Left ventricle myocardium inferior (tissue), 1 donor: ENCODE data around the gene ADORA2A. TPM values are rescaled to one million over a fixed set of nuclear protein-coding genes. Genes with fewer than 3 reads are reported as not detected.

ENCODE experiments used
- DNase-seq: peaks from one replicate; pipeline ENCODE4 v3.0.0-alpha.2; 2020
- H3K27ac ChIP-seq: fragments of 200-600 bp; replicated peaks from 2 replicates; pipeline ENCODE4 v1.8.0; 2021
- H3K27me3 ChIP-seq: fragments of 200-600 bp; 2 replicates; pipeline ENCODE4 v1.8.0; 2021; ENCODE audit warnings: low read depth
- H3K36me3 ChIP-seq: fragments of 200-600 bp; 2 replicates; pipeline ENCODE4 v1.8.0; 2021
- H3K4me1 ChIP-seq: fragments of 200-600 bp; 2 replicates; pipeline ENCODE4 v1.8.0; 2021
- H3K4me3 ChIP-seq: fragments of 200-600 bp; 2 replicates; pipeline ENCODE4 v1.8.0; 2021; ENCODE audit warnings: mild to moderate bottlenecking, moderate library complexity
- H3K9me3 ChIP-seq: fragments of 200-600 bp; replicated peaks from 2 replicates; pipeline ENCODE4 v1.8.0; 2021
- intact Hi-C: fragments of 100-400 bp; cut with micrococcal nuclease; formaldehyde crosslinking; loops from one replicate; pipeline ENCODE4 v1.11.0; 2022
- total RNA-seq: library from RNA; stranded (reverse); fragmentation: NEBNext Ultra II Directional; extraction: Animal tissue kit (Norgen Biotek cat#: 25700); gene quantifications from one replicate; pipeline ENCODE4 v1.2.1, GENCODE V29; 2021
- TF ChIP-seq, protein P1 (sequence below): fragments of 200-600 bp; IDR thresholded peaks from 2 replicates; pipeline ENCODE4 v1.8.0; 2021; ENCODE audit warnings: antibody characterized with exemption, mild to moderate bottlenecking, borderline replicate concordance
- donor health status: DM: no; HTN: yes; CAD: no; lungs with severe emphysema.

ADORA2A gene
- total RNA-seq, 1 donor from 2014 or later, result 3.6 TPM

DNA sequence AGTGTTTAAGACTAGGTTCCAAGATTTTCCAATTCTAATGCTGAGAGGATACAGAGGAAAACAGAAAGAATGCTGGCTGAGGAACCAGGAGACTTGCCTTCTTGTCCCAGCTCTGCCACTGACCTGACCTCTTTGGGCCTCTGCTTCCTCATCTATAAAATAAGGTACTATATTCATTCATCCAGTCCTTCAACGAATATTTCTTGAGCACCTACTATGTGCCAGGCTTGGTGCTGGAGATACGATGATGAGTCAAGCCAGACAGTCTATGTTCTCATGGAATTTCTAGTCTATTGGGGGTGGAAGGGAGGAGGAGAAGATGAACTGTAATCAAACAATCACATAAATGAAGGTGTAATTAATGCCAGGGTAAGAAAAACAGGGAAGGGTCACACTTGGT is 39.9 kb downstream of the ADORA2A start:
- H3K27ac ChIP-seq, result peak overlapping the region; percentile 83
- H3K4me3 ChIP-seq, result peak overlapping the region; percentile 27
- H3K4me1 ChIP-seq, result peaks cover 49% of the 10 kb centered on the region
- TF ChIP-seq, protein P1, sequence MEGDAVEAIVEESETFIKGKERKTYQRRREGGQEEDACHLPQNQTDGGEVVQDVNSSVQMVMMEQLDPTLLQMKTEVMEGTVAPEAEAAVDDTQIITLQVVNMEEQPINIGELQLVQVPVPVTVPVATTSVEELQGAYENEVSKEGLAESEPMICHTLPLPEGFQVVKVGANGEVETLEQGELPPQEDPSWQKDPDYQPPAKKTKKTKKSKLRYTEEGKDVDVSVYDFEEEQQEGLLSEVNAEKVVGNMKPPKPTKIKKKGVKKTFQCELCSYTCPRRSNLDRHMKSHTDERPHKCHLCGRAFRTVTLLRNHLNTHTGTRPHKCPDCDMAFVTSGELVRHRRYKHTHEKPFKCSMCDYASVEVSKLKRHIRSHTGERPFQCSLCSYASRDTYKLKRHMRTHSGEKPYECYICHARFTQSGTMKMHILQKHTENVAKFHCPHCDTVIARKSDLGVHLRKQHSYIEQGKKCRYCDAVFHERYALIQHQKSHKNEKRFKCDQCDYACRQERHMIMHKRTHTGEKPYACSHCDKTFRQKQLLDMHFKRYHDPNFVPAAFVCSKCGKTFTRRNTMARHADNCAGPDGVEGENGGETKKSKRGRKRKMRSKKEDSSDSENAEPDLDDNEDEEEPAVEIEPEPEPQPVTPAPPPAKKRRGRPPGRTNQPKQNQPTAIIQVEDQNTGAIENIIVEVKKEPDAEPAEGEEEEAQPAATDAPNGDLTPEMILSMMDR, result no peak
- H3K27me3 ChIP-seq, result no peaks in the 10 kb centered on the region
- H3K36me3 ChIP-seq, result no peaks in the 10 kb centered on the region
- no peak for DNase-seq
- H3K9me3 ChIP-seq, result no peaks in the 10 kb centered on the region
- intact Hi-C loops, result no loop called here

DNA sequence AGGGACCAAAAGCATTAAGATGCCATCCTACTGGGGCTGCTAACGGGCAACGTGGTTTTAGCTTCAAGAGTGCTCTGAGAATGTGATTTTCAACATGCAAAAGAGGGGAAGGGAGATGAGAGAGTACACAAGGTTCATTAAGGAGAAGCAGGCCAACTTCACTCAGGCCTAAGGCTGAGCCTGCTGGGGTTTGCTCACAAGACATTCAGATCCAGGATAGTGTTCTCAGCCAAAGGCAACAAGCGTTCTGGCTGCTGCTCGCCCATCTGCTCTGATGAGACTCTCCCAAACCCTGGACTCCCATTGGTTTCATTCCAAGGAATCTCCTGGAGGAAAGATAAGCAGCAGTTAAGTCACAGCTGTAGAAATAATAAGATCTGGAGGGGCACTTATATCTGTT is 44.2 kb downstream of the ADORA2A start:
- Histone ChIP-seq H3K36me3 (no peaks in the 10 kb centered on the region), H3K27ac (peak overlapping the region; percentile 83), H3K9me3 (no peaks in the 10 kb centered on the region), H3K4me3 (no peak overlapping the region), H3K4me1 (peaks cover 55% of the 10 kb centered on the region), H3K27me3 (no peaks in the 10 kb centered on the region)
- DNase-seq, result peak; percentile 70
- TF ChIP-seq, protein P1, result no peak
- intact Hi-C loops, result no loop called here

- intact Hi-C loops, result no loop called here
Observed at GRCh38 chr22:24473284-24473683, 45.9 kb downstream of the ADORA2A start.

GRCh38 chr22:24474221-24474620 is 46.8 kb downstream of the ADORA2A start:
- TF ChIP-seq, protein P1, result no peak
- Histone ChIP-seq H3K4me3 (no peak overlapping the region), H3K27me3 (no peaks in the 10 kb centered on the region), H3K36me3 (no peaks in the 10 kb centered on the region), H3K4me1 (peaks cover 41% of the 10 kb centered on the region), H3K9me3 (no peaks in the 10 kb centered on the region), H3K27ac (peak overlapping the region; percentile 83)
- no peak for DNase-seq
- intact Hi-C loops, result no loop called here

More at GRCh38 chr22:24473284-24473683, 45.9 kb downstream of the ADORA2A start:
- H3K36me3 ChIP-seq, result no peaks in the 10 kb centered on the region
- DNase-seq, result no peak
- TF ChIP-seq, protein P1, result no peak
- no peaks in the 10 kb centered on the region for H3K9me3 ChIP-seq
- H3K4me3 ChIP-seq, result no peak overlapping the region
- H3K4me1 ChIP-seq, result peaks cover 41% of the 10 kb centered on the region
- H3K27me3 ChIP-seq, result no peaks in the 10 kb centered on the region
- peak overlapping the region; percentile 83 for H3K27ac ChIP-seq

DNA sequence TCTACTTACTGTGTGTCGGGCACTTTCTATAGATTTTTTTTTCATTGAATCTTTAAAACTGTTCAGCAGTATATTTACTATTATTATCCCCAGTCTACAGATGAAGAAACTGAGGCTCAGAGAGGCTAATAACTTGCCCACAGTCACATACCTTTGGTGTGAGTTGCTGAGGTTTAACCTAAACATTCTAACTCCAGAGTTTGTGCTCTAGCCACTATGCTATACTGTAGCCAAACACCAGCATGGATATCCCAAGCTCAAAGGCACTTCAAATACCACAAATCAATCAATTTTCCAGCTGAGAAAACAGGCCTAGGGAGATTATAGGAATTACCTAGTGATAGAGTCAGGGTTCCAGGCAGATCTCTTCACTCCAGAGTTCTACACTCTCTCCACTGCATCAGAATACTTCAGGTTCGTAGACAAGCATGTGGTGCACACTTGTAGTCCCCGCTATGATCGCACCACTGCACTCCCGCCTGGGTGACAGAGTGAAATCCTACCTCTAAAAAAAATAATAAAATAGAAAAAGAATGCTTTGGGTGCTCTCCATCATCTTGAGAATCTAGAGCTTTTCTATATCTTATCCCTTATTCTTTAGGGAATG is 47.4 kb downstream of the ADORA2A start:
- peaks cover 41% of the 10 kb centered on the region for H3K4me1 ChIP-seq
- no peaks in the 10 kb centered on the region for H3K9me3 ChIP-seq
- H3K36me3 ChIP-seq, result no peaks in the 10 kb centered on the region
- intact Hi-C loops, result no loop called here
- H3K27me3 ChIP-seq, result no peaks in the 10 kb centered on the region
- peak overlapping the region; percentile 83 for H3K27ac ChIP-seq
- H3K4me3 ChIP-seq, result no peak overlapping the region
- TF ChIP-seq, protein P1, result no peak
- DNase-seq, result no peak
